GM12878 (cell line): Measurements from ENCODE around the gene VMP1. TPM values are rescaled to one million over a fixed set of nuclear protein-coding genes. Genes with fewer than 3 reads are reported as not detected.

Source experiments
- ATAC-seq: fragments of 200-7000 bp; cut with Tn5 transposase; 3 replicates; pipeline ENCODE4 v1.9.1; 2020; ENCODE audit warnings: mild to moderate bottlenecking, moderate library complexity
- BruUV-seq: library from RNA; stranded (reverse); fragments of 400-500 nt; replicated peaks from 2 replicates; lab custom pipeline; 2021; lab: Mats Ljungman, UMichigan
- CTCF ChIA-PET: fragments of 300-600 bp; sonication (Branson Sonifier 250); formaldehyde crosslinking; extraction: SDS; loops from one replicate; lab custom pipeline; 2021; ENCODE audit warnings: inconsistent platforms; lab: Yijun Ruan, JAX
- POLR2A ChIA-PET: fragments of 350-600 bp; formaldehyde crosslinking; extraction: SDS; loops from one replicate; lab custom pipeline; 2021; ENCODE audit warnings: inconsistent platforms; lab: Charles Lee
- RAD21 ChIA-PET: fragments of 300-600 bp; sonication (Branson Sonifier 250); formaldehyde crosslinking; loops from one replicate; lab custom pipeline; 2023; ENCODE audit warnings: antibody characterized with exemption; ENCODE audit not compliant: unreplicated experiment; lab: Charles Lee
- SMC1A ChIA-PET: fragments of 300-600 bp; sonication (Branson Sonifier 250); formaldehyde crosslinking; loops from one replicate; lab custom pipeline; 2023; ENCODE audit not compliant: unreplicated experiment, uncharacterized antibody; lab: Charles Lee
- DNase-seq: peaks from one replicate; pipeline ENCODE4 v3.0.0-alpha.2; 2011; ENCODE audit warnings: low read depth, low spot score
- FAIRE-seq: peaks from 3 replicates; lab custom pipeline; 2011; peaks lifted over from hg19 to GRCh38; lab: Jason Lieb, UNC
- H2AFZ ChIP-seq: 2 replicates; pipeline ENCODE4 v1.6.0; 2011; ENCODE audit warnings: low read depth, low read length, control low read depth; ENCODE audit not compliant: control insufficient read depth
- H3K27ac ChIP-seq: 2 replicates; pipeline ENCODE4 v1.5.1; 2011; ENCODE audit warnings: control low read depth; ENCODE audit not compliant: control insufficient read depth, insufficient read depth
- H3K27me3 ChIP-seq, 2 experiments: replicated peaks in 1 of 2; 2 replicates each; pipeline versions ENCODE4 v1.6.0 to v1.6.1; 2011; ENCODE audit warnings: low read length in 1 of 2; ENCODE audit not compliant: control insufficient read depth in 2 of 2, insufficient read depth in 2 of 2
- H3K36me3 ChIP-seq, 2 experiments: 2 replicates each; pipeline ENCODE4 v1.5.1; 2011; ENCODE audit warnings: low read length in 1 of 2; ENCODE audit not compliant: control insufficient read depth in 2 of 2, insufficient read depth in 2 of 2
- H3K4me1 ChIP-seq: 2 replicates; pipeline ENCODE4 v1.6.1; 2011; ENCODE audit warnings: mild to moderate bottlenecking, low read length, moderate library complexity, mixed read lengths; ENCODE audit not compliant: control insufficient read depth, insufficient read depth
- H3K4me2 ChIP-seq: 2 replicates; pipeline ENCODE4 v1.6.0; 2011; ENCODE audit warnings: control low read depth; ENCODE audit not compliant: control insufficient read depth, insufficient read depth
- H3K4me3 ChIP-seq: fragments of 200-600 bp; sonication (generic); 2 replicates; pipeline ENCODE4 v1.5.1; 2016
- H3K79me2 ChIP-seq: 2 replicates; pipeline ENCODE4 v1.6.0; 2011; ENCODE audit warnings: low read length; ENCODE audit not compliant: control insufficient read depth, insufficient read depth
- H3K9ac ChIP-seq: 2 replicates; pipeline ENCODE4 v1.8.0; 2011; ENCODE audit warnings: low read length, control low read depth, mixed read lengths; ENCODE audit not compliant: control insufficient read depth, insufficient read depth
- H3K9me3 ChIP-seq: replicated peaks from 3 replicates; pipeline ENCODE4 v1.5.1; 2011; ENCODE audit warnings: mild to moderate bottlenecking, low read length; ENCODE audit not compliant: control insufficient read depth, insufficient read depth
- H4K20me1 ChIP-seq: 2 replicates; pipeline ENCODE4 v1.6.0; 2011; ENCODE audit not compliant: control insufficient read depth, insufficient read depth
- CHD1 ChIP-seq: IDR thresholded peaks from 2 replicates; pipeline ENCODE4 v1.6.1; 2012; ENCODE audit warnings: low read depth, low read length, improper control_type of control experiment
- KLF5 ChIP-seq: fragments of 450-650 bp; IDR thresholded peaks from 2 replicates; pipeline ENCODE4 v1.6.1; 2014; ENCODE audit warnings: mild to moderate bottlenecking; ENCODE audit not compliant: partially characterized antibody
- MTA3 ChIP-seq: IDR thresholded peaks from 2 replicates; pipeline ENCODE4 v1.6.1; 2012; ENCODE audit warnings: low read length, inconsistent platforms, borderline replicate concordance
- NFYA ChIP-seq: IDR thresholded peaks from 2 replicates; pipeline ENCODE4 v1.6.1; 2011; ENCODE audit warnings: low read depth, mild to moderate bottlenecking, low read length, improper control_type of control experiment, borderline replicate concordance
- NR2C1 ChIP-seq: fragments of 450-650 bp; IDR thresholded peaks from 2 replicates; pipeline ENCODE4 v1.6.1; 2017; ENCODE audit warnings: antibody characterized with exemption, mild to moderate bottlenecking, moderate library complexity
- STAT3 ChIP-seq: IDR thresholded peaks from 2 replicates; pipeline ENCODE4 v1.6.1; 2011; ENCODE audit warnings: low read depth, low read length, improper control_type of control experiment
- TCF12 ChIP-seq: IDR thresholded peaks from 2 replicates; pipeline ENCODE4 v1.6.1; 2011; ENCODE audit warnings: low read depth, mild to moderate bottlenecking, low read length
- TCF3 ChIP-seq: IDR thresholded peaks from 2 replicates; pipeline ENCODE4 v1.6.1; 2012; ENCODE audit warnings: low read depth, mild to moderate bottlenecking, low read length, borderline replicate concordance; ENCODE audit not compliant: insufficient read depth
- WGBS: methylation state at CpG from one replicate; pipeline ENCODE4 v1.1.6; 2016; ENCODE audit warnings: low lambda C conversion rate; ENCODE audit not compliant: insufficient replicate concordance, insufficient coverage; ENCODE audit errors: missing lambda C conversion rate; 5-methylcytosine and 5-hydroxymethylcytosine counted together
- in situ Hi-C: fragments of 300-500 bp; cut with MboI; formaldehyde crosslinking; loops from 9 replicates; pipeline ENCODE4 v1.14.3; 2018; ENCODE audit warnings: mixed read lengths
- intact Hi-C: fragments of 100-400 bp; cut with micrococcal nuclease; formaldehyde crosslinking; loops from one replicate; pipeline ENCODE4 v1.14.2; 2022; ENCODE audit not compliant: unreplicated experiment
- polyA plus RNA-seq, 11 experiments: library from polyadenylated mRNA; depleted of rRNA in 4 of 11; unstranded in 6 of 11; stranded (reverse) in 5 of 11; fragments of >200 nt; fragmentation: Nextera tagmentation in 4 of 11; fragmentation: Illumina TruSeq in 1 of 11; extraction: Ambion mirVana in 4 of 11; extraction: Trizol in 1 of 11; gene quantifications; 1 replicate in 1 of 11; 2 replicates in 10 of 11; pipeline versions ENCODE4 v1.2.1 to v1.2.3, GENCODE V29; 2011 to 2016; ENCODE audit warnings: inconsistent platforms in 2 of 11, missing spikeins in 2 of 11, low read depth in 1 of 11
- total RNA-seq, 4 experiments: library from RNA; depleted of rRNA in 3 of 4; stranded (reverse); fragments of >200 nt in 3 of 4; fragmentation: Illumina TruSeq in 1 of 4; extraction: Trizol in 1 of 4; gene quantifications; 2 replicates each; pipeline versions ENCODE4 v1.2.1 to v1.2.3, GENCODE V29; 2013 to 2021
- TF ChIP-seq, protein P1 (sequence below): IDR thresholded peaks from 2 replicates; pipeline ENCODE4 v1.6.1; 2012; ENCODE audit warnings: improper control_type of control experiment, low read depth, low read length; ENCODE audit not compliant: insufficient replicate concordance
- TF ChIP-seq, protein P2 (sequence below): fragments of 150-350 bp; IDR thresholded peaks from 2 replicates; pipeline ENCODE4 v1.6.1; 2014; ENCODE audit warnings: mild to moderate bottlenecking, low read depth, low read length
- TF ChIP-seq, protein P3 (sequence below): IDR thresholded peaks from 2 replicates; pipeline ENCODE4 v1.6.1; 2012; ENCODE audit warnings: low read length, inconsistent platforms
- TF ChIP-seq, protein P4 (sequence below): fragments of 450-650 bp; IDR thresholded peaks from 2 replicates; pipeline ENCODE4 v1.6.1; 2018; ENCODE audit warnings: mild to moderate bottlenecking, low read depth, moderate library complexity; ENCODE audit not compliant: partially characterized antibody

Gene VMP1
- total and polyA plus RNA-seq, 10 of the 15 experiments (the other 5 are each of a cell fraction or from before 2014, with no cell fraction given), result 88.4 to 199 (median 132) TPM

DNA sequence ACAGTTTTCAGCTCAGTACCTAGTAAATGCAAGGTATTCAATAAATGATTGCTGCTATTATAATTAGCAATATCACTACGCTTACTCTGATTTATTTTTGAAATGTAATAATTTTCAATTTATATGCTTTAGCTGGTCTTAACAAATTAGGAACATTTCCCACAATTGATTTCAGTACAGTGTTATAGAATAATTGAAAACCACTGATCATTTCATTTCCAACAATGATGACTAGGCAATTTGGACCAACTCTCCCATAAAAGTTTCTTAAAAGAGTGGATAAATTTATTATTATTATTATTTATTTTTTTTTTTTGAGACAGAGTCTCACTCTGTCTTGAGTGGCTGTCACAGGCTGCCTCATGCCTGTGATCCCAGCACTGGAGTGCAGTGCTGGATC, 41.1 kb downstream of the VMP1 start:
- in situ Hi-C loops, result loop anchor here (5.0 kb wide), 1 partner anchor 289 kb away; no protein-coding TSS in a partner anchor
- ChIA-PET RAD21 (interaction anchor here (0.9 to 1.3 kb wide), 3 partner anchors 95 to 144 kb away, joined by 3 to 4 read pairs (median 3); partner anchors contain the start of genes RPS6KB1 and TUBD1), POLR2A (interaction anchor here (0.6 to 1.0 kb wide), 4 partner anchors 16 to 145 kb away, joined by 3 to 7 read pairs (median 4); no protein-coding TSS in a partner anchor), CTCF (interaction anchor here (0.6 to 4.9 kb wide), 15 partner anchors 14 to 438 kb away, joined by 3 to 49 read pairs (median 3); partner anchors contain the start of genes RPS6KB1 and TUBD1), SMC1A (interaction anchor here (0.9 to 2.4 kb wide), 9 partner anchors 11 to 227 kb away, joined by 3 to 9 read pairs (median 3); no protein-coding TSS in a partner anchor)
- no peak overlapping the region for H3K9ac ChIP-seq
- H4K20me1 ChIP-seq, result no peaks in the 10 kb centered on the region
- no peak overlapping the region for H3K4me3 ChIP-seq
- TF ChIP-seq, protein P1, sequence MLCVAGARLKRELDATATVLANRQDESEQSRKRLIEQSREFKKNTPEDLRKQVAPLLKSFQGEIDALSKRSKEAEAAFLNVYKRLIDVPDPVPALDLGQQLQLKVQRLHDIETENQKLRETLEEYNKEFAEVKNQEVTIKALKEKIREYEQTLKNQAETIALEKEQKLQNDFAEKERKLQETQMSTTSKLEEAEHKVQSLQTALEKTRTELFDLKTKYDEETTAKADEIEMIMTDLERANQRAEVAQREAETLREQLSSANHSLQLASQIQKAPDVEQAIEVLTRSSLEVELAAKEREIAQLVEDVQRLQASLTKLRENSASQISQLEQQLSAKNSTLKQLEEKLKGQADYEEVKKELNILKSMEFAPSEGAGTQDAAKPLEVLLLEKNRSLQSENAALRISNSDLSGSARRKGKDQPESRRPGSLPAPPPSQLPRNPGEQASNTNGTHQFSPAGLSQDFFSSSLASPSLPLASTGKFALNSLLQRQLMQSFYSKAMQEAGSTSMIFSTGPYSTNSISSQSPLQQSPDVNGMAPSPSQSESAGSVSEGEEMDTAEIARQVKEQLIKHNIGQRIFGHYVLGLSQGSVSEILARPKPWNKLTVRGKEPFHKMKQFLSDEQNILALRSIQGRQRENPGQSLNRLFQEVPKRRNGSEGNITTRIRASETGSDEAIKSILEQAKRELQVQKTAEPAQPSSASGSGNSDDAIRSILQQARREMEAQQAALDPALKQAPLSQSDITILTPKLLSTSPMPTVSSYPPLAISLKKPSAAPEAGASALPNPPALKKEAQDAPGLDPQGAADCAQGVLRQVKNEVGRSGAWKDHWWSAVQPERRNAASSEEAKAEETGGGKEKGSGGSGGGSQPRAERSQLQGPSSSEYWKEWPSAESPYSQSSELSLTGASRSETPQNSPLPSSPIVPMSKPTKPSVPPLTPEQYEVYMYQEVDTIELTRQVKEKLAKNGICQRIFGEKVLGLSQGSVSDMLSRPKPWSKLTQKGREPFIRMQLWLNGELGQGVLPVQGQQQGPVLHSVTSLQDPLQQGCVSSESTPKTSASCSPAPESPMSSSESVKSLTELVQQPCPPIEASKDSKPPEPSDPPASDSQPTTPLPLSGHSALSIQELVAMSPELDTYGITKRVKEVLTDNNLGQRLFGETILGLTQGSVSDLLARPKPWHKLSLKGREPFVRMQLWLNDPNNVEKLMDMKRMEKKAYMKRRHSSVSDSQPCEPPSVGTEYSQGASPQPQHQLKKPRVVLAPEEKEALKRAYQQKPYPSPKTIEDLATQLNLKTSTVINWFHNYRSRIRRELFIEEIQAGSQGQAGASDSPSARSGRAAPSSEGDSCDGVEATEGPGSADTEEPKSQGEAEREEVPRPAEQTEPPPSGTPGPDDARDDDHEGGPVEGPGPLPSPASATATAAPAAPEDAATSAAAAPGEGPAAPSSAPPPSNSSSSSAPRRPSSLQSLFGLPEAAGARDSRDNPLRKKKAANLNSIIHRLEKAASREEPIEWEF, result no peak
- TF ChIP-seq TCF12, result no peak
- TF ChIP-seq, protein P2, sequence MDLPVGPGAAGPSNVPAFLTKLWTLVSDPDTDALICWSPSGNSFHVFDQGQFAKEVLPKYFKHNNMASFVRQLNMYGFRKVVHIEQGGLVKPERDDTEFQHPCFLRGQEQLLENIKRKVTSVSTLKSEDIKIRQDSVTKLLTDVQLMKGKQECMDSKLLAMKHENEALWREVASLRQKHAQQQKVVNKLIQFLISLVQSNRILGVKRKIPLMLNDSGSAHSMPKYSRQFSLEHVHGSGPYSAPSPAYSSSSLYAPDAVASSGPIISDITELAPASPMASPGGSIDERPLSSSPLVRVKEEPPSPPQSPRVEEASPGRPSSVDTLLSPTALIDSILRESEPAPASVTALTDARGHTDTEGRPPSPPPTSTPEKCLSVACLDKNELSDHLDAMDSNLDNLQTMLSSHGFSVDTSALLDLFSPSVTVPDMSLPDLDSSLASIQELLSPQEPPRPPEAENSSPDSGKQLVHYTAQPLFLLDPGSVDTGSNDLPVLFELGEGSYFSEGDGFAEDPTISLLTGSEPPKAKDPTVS, result no peak
- no peak for TF ChIP-seq TCF3
- no peak for TF ChIP-seq NR2C1
- TF ChIP-seq NFYA, result no peak
- no peak for TF ChIP-seq KLF5
- no peak for TF ChIP-seq MTA3
- no peak for TF ChIP-seq STAT3
- TF ChIP-seq, protein P3, sequence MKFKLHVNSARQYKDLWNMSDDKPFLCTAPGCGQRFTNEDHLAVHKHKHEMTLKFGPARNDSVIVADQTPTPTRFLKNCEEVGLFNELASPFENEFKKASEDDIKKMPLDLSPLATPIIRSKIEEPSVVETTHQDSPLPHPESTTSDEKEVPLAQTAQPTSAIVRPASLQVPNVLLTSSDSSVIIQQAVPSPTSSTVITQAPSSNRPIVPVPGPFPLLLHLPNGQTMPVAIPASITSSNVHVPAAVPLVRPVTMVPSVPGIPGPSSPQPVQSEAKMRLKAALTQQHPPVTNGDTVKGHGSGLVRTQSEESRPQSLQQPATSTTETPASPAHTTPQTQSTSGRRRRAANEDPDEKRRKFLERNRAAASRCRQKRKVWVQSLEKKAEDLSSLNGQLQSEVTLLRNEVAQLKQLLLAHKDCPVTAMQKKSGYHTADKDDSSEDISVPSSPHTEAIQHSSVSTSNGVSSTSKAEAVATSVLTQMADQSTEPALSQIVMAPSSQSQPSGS, result no peak
- TF ChIP-seq, protein P4, sequence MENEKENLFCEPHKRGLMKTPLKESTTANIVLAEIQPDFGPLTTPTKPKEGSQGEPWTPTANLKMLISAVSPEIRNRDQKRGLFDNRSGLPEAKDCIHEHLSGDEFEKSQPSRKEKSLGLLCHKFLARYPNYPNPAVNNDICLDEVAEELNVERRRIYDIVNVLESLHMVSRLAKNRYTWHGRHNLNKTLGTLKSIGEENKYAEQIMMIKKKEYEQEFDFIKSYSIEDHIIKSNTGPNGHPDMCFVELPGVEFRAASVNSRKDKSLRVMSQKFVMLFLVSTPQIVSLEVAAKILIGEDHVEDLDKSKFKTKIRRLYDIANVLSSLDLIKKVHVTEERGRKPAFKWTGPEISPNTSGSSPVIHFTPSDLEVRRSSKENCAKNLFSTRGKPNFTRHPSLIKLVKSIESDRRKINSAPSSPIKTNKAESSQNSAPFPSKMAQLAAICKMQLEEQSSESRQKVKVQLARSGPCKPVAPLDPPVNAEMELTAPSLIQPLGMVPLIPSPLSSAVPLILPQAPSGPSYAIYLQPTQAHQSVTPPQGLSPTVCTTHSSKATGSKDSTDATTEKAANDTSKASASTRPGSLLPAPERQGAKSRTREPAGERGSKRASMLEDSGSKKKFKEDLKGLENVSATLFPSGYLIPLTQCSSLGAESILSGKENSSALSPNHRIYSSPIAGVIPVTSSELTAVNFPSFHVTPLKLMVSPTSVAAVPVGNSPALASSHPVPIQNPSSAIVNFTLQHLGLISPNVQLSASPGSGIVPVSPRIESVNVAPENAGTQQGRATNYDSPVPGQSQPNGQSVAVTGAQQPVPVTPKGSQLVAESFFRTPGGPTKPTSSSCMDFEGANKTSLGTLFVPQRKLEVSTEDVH, result no peak
- TF ChIP-seq CHD1, result no peak
- H3K79me2 ChIP-seq, result no peaks in the 10 kb centered on the region
- no peak for ATAC-seq
- no peak overlapping the region for H3K27ac ChIP-seq
- no peaks in the 10 kb centered on the region for H3K27me3 ChIP-seq
- H3K4me2 ChIP-seq, result no peak overlapping the region
- 63% methylated on average over 1 of the region's 1 CpG for WGBS
- intact Hi-C loops, result loop anchor here (10.0 kb wide), 2 partner anchors 286 to 434 kb away; no protein-coding TSS in a partner anchor
- DNase-seq, result no peak
- H3K36me3 ChIP-seq, result no peaks in the 10 kb centered on the region; a peak in 1 of 4 replicates
- BruUV-seq, result no TSS peak
- no peak overlapping the region for H2AFZ ChIP-seq
- H3K9me3 ChIP-seq, result no peaks in the 10 kb centered on the region; the same call in 2 of the 3 replicates
- peaks cover 13% of the 10 kb centered on the region for H3K4me1 ChIP-seq
- no peak for FAIRE-seq
